Activated T-cell treated with anti-CD3 and anti-CD28 coated beads for 48 hours (primary cell): ENCODE measurements around the gene PCDHB2.
"Not testable (repeated sequence)": the region's sequence is repeated elsewhere in the genome, so short reads cannot be mapped to it uniquely, and the experiment has no call there.

Experiments used
- DNase-seq: peaks from one replicate; pipeline ENCODE4 v3.0.0-alpha.2; 2020; ENCODE audit warnings: low read depth

PCDHB2 gene

DNA sequence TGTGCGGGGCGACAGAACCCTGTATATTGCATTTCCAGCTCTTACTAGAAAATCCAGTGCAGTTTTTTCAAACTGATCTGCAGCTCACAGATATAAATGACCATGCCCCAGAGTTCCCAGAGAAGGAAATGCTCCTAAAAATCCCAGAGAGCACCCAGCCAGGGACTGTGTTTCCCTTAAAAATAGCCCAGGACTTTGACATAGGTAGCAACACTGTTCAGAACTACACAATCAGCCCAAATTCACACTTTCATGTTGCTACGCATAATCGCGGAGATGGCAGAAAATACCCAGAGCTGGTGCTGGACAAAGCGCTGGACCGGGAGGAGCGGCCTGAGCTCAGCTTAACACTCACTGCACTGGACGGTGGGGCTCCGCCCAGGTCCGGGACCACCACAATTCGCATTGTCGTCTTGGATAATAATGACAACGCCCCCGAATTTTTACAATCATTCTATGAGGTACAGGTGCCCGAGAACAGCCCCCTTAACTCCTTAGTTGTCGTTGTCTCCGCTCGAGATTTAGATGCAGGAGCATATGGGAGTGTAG lies 41.4 kb downstream of the PCDHB2 start:
- no peak for DNase-seq

DNA sequence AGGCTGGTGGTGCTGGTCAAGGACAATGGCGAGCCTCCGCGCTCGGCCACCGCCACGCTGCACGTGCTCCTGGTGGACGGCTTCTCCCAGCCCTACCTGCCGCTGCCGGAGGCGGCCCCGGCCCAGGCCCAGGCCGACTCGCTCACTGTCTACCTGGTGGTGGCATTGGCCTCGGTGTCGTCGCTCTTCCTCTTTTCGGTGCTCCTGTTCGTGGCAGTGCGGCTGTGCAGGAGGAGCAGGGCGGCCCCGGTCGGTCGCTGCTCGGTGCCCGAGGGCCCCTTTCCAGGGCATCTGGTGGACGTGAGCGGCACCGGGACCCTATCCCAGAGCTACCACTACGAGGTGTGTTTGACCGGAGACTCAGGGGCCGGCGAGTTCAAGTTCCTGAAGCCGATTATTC lies 42.9 kb downstream of the PCDHB2 start:
- DNase-seq = not testable (repeated sequence)
